OCI-LY7 (cell line): ENCODE results near the gene PTPRE.

Experiments used
- EZH2phosphoT487 ChIP-seq: fragments of 200-600 bp; sonication (generic); IDR thresholded peaks from 2 replicates; pipeline ENCODE4 v1.6.1; 2018; ENCODE audit warnings: low read depth, borderline replicate concordance, mild to moderate bottlenecking, mixed run types, antibody characterized with exemption, low read length, moderate library complexity, mixed read lengths
- TF ChIP-seq, protein P1 (sequence below): fragments of 200-600 bp; sonication (generic); conservative IDR thresholded peaks from 2 replicates; pipeline ENCODE4 v1.5.1; 2014; ENCODE audit warnings: mild to moderate bottlenecking, antibody characterized with exemption, low read length, moderate library complexity, mixed read lengths

DNA sequence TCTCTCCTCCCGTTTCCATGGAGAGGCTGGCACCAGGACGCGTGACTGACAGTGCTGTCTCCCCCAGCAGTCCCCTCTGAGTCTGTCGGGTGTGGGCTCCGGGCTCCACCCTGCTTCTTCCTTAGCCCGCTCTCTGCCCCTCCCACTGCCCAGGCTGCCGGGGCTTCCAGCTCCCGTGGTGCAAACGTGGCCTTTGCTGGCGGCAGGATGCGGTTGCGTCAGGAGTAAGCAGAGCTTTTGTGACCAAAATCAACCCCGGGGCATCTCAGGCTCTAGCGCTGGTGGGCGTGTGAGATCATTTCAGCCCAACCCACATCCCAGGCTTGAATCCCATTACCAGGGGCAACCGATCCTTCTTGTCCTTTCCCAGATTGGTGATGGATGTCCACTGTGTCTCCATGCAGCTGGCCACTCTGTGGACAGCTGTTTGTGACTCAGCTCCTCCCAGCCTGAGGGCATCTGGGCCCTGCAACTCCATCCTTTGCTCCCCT lies 28.2 kb downstream of the PTPRE start:
- TF ChIP-seq, protein P1, sequence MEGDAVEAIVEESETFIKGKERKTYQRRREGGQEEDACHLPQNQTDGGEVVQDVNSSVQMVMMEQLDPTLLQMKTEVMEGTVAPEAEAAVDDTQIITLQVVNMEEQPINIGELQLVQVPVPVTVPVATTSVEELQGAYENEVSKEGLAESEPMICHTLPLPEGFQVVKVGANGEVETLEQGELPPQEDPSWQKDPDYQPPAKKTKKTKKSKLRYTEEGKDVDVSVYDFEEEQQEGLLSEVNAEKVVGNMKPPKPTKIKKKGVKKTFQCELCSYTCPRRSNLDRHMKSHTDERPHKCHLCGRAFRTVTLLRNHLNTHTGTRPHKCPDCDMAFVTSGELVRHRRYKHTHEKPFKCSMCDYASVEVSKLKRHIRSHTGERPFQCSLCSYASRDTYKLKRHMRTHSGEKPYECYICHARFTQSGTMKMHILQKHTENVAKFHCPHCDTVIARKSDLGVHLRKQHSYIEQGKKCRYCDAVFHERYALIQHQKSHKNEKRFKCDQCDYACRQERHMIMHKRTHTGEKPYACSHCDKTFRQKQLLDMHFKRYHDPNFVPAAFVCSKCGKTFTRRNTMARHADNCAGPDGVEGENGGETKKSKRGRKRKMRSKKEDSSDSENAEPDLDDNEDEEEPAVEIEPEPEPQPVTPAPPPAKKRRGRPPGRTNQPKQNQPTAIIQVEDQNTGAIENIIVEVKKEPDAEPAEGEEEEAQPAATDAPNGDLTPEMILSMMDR = no peak
- no peak for TF ChIP-seq EZH2phosphoT487
